ENCODE results near the gene BMP6. TPM values are rescaled to one million over a fixed set of nuclear protein-coding genes. Genes with fewer than 3 reads are reported as not detected.

BMP6 gene
- total and polyA plus RNA-seq, 2 donors (not counting 3 experiments of a cell fraction or from before 2014, with no cell fraction given): 221 to 276 TPM

DNA sequence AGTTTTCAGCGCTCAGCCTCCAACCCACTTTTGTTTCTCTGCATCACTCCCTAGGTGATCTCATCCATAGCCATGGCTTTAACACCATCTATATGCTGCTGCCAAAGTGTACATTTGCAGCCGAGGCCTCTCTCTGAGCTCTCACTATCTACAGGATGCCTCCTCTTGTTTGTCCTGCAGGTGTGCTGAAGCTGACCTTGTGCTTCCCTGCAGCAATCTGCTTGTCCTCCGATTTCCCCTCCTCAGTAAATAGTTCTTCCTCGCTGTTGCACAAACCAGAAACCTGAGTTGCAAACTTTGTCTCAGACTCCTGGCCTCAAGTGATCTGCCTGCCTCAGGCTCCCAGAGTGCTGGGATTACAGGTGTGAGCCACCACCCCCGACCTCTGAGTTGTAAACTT lies 188.4 kb downstream of the BMP6 start:
- POLR2A ChIA-PET: no interaction called here
- TF ChIP-seq GATA2 (IDR thresholded peaks at IDR 0.05; ENCODE audit: insufficient read depth, insufficient read length, low read depth, low read length): no peak
- no peak for TF ChIP-seq POLR2A (IDR thresholded peaks at IDR 0.05; ENCODE audit: low read depth, low read length)
- no peak for TF ChIP-seq MYC (IDR thresholded peaks at IDR 0.05; ENCODE audit: low read depth, low read length)
- TF ChIP-seq JUN (IDR thresholded peaks at IDR 0.05; ENCODE audit: borderline replicate concordance, insufficient read depth, insufficient read length, low read depth): no peak
- TF ChIP-seq, protein P1, sequence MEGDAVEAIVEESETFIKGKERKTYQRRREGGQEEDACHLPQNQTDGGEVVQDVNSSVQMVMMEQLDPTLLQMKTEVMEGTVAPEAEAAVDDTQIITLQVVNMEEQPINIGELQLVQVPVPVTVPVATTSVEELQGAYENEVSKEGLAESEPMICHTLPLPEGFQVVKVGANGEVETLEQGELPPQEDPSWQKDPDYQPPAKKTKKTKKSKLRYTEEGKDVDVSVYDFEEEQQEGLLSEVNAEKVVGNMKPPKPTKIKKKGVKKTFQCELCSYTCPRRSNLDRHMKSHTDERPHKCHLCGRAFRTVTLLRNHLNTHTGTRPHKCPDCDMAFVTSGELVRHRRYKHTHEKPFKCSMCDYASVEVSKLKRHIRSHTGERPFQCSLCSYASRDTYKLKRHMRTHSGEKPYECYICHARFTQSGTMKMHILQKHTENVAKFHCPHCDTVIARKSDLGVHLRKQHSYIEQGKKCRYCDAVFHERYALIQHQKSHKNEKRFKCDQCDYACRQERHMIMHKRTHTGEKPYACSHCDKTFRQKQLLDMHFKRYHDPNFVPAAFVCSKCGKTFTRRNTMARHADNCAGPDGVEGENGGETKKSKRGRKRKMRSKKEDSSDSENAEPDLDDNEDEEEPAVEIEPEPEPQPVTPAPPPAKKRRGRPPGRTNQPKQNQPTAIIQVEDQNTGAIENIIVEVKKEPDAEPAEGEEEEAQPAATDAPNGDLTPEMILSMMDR (IDR thresholded peaks at IDR 0.05; ENCODE audit: extremely low read depth in 1 of 2, insufficient read depth in 1 of 2, low read depth in 1 of 2, low read length in 2 of 2): no peak
- no peak for TF ChIP-seq POLR2AphosphoS5 (IDR thresholded peaks at IDR 0.05; ENCODE audit: insufficient read depth, low read depth, low read length)
- no peak for TF ChIP-seq FOS (IDR thresholded peaks at IDR 0.05; ENCODE audit: borderline replicate concordance, insufficient read depth, low read length)
- no peak for TF ChIP-seq EZH2 (IDR thresholded peaks at IDR 0.05; ENCODE audit: borderline replicate concordance, low read depth, low read length, severe bottlenecking)
- TF ChIP-seq, protein P2, sequence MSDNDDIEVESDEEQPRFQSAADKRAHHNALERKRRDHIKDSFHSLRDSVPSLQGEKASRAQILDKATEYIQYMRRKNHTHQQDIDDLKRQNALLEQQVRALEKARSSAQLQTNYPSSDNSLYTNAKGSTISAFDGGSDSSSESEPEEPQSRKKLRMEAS (IDR thresholded peaks at IDR 0.05; ENCODE audit: insufficient read depth, insufficient read length): no peak
- Histone ChIP-seq H3K9me1 (replicated peaks; ENCODE audit: control insufficient read depth, extremely low read depth, insufficient read depth, low read length) (no peaks in the 10 kb centered on the region), H3K4me3 (replicated peaks in 1 of 3; ENCODE audit: insufficient read depth in 1 of 3, low read depth in 1 of 3, low read length in 3 of 3) (no peak overlapping the region), H3K36me3 (ENCODE audit: control insufficient read depth in 2 of 2, extremely low read depth in 1 of 2, insufficient read depth in 2 of 2, low read length in 2 of 2) (no peaks in the 10 kb centered on the region), H3K9me3 (replicated peaks; ENCODE audit: control insufficient read depth, insufficient read depth, low read length) (no peaks in the 10 kb centered on the region), H3K4me1 (ENCODE audit: control insufficient read depth, extremely low read depth, insufficient read depth, low read length) (peaks cover 24% of the 10 kb centered on the region), H3K4me2 (ENCODE audit: insufficient read depth, low read length) (no peak overlapping the region), H3K27ac (ENCODE audit: insufficient read depth, low read depth, low read length) (no peak overlapping the region), H2AFZ (ENCODE audit: low read depth, low read length) (no peak overlapping the region), H3K79me2 (ENCODE audit: control insufficient read depth, insufficient read depth, low read length) (peaks cover 11% of the 10 kb centered on the region), H3K9ac (replicated peaks; ENCODE audit: extremely low read depth, insufficient read depth, low read length) (no peak overlapping the region), H3K27me3 (ENCODE audit: control insufficient read depth in 2 of 2, insufficient read depth in 2 of 2, low read length in 2 of 2) (no peaks in the 10 kb centered on the region), H4K20me1 (replicated peaks; ENCODE audit: control insufficient read depth, extremely low read depth, insufficient read depth, low read length) (no peaks in the 10 kb centered on the region)
- no peak for DNase-seq (ENCODE audit: low read depth, low spot score)
- dilution Hi-C loops (cut with MboI; ENCODE audit: extremely low pct_ligation_motif_present, low sequenced_read_pairs): no loop called here
- intact Hi-C loops (cut with micrococcal nuclease): no loop called here
- BruUV-seq (replicated peaks): no TSS peak
- CTCF ChIA-PET: no interaction called here
- no peak for FAIRE-seq

All from endothelial cell of umbilical vein (primary cell).